ENCODE data around the gene WWOX.

GRCh38 chr16:78783570-78784079 is 684.2 kb downstream of the WWOX start:
- TF ChIP-seq POLR2A (IDR thresholded peaks at IDR 0.05; ENCODE audit: low read depth, low read length) (no peak), TAF1 (IDR thresholded peaks at IDR 0.05; ENCODE audit: low read depth, low read length) (no peak), POLR2AphosphoS5 (IDR thresholded peaks at IDR 0.05; ENCODE audit: low read depth, low read length) (no peak), POU2F2 (IDR thresholded peaks at IDR 0.05; ENCODE audit: low read depth, low read length) (no peak)

Measured in GM12891 (cell line).